Activated CD4-positive, alpha-beta T cell treated with anti-CD3 and anti-CD28 coated beads for 1 hour (primary cell): Measurements from ENCODE around the gene ERP29.
"Not testable (repeated sequence)": the region's sequence is repeated elsewhere in the genome, so short reads cannot be mapped to it uniquely, and the experiment has no call there.

Experiments used
- DNase-seq: peaks from one replicate; pipeline ENCODE4 v3.0.0-alpha.2; 2020

ERP29 gene

GRCh38 chr12:112012775-112013600, at the start of gene ERP29, which contains the start of gene TMEM116:
Gene ERP29, plus strand, starts transcription at chr12:112013426. Its CDS starts 40 bp downstream, at chr12:112013466.
Gene TMEM116, minus strand, starts transcription at chr12:112013165. Its CDS starts 7,895 bp downstream, at chr12:112005270.
- DNase-seq, result peak; percentile 100

- DNase-seq, result no peak
Observed at GRCh38 chr12:111964935-111965334, 48.3 kb upstream of the ERP29 start.

GRCh38 chr12:111971800-111972199, 41.4 kb upstream of the ERP29 start:
- DNase-seq, result no peak

GRCh38 chr12:111975161-111975931, 37.9 kb upstream of the ERP29 start:
- DNase-seq, result no peak

- DNase-seq, result no peak
Observed at GRCh38 chr12:111976291-111976690, 36.9 kb upstream of the ERP29 start.

GRCh38 chr12:111976860-111977259, 36.4 kb upstream of the ERP29 start:
- DNase-seq, result no peak

GRCh38 chr12:111978545-111978944, 34.7 kb upstream of the ERP29 start:
- no peak for DNase-seq

GRCh38 chr12:111980598-111980997, 32.6 kb upstream of the ERP29 start:
- no peak for DNase-seq

GRCh38 chr12:111981987-111982386, 31.2 kb upstream of the ERP29 start:
- DNase-seq, result no peak

- DNase-seq, result no peak
Observed at GRCh38 chr12:111984820-111985219, 28.4 kb upstream of the ERP29 start.

GRCh38 chr12:111991535-111991934, 21.7 kb upstream of the ERP29 start:
- DNase-seq, result no peak

GRCh38 chr12:111991946-111992345, 21.3 kb upstream of the ERP29 start:
- DNase-seq, result no peak

GRCh38 chr12:111992464-111992863, 20.8 kb upstream of the ERP29 start:
- DNase-seq, result no peak

GRCh38 chr12:111993292-111994150, 19.7 kb upstream of the ERP29 start:
- no peak for DNase-seq

GRCh38 chr12:111994211-111995111, 18.8 kb upstream of the ERP29 start:
- DNase-seq, result not testable (repeated sequence)

- no peak for DNase-seq
Observed at GRCh38 chr12:111995782-111996480, 17.3 kb upstream of the ERP29 start.

GRCh38 chr12:111997300-111997699, 15.9 kb upstream of the ERP29 start:
- no peak for DNase-seq

- no peak for DNase-seq
Observed at GRCh38 chr12:111998015-111998414, 15.2 kb upstream of the ERP29 start.

- DNase-seq, result not testable (repeated sequence)
Observed at GRCh38 chr12:111999129-111999528, 14.1 kb upstream of the ERP29 start.

GRCh38 chr12:112000820-112001219, 12.4 kb upstream of the ERP29 start:
- DNase-seq, result no peak

- DNase-seq, result no peak
Observed at GRCh38 chr12:112001576-112001975, 11.7 kb upstream of the ERP29 start.
